RWPE1 (cell line): Measurements from ENCODE around the gene TPST2.

Experiments used
- CTCF ChIA-PET: fragments of 350-600 bp; sonication (Branson Sonifier 250); formaldehyde crosslinking; extraction: SDS; loops from one replicate; lab custom pipeline; 2021; lab: Yijun Ruan, JAX
- POLR2A ChIA-PET: fragments of 400-600 bp; formaldehyde crosslinking; extraction: SDS; loops from one replicate; lab custom pipeline; 2020; ENCODE audit warnings: antibody characterized with exemption; ENCODE audit not compliant: low non-redundant PET; lab: Yijun Ruan, JAX
- DNase-seq: peaks from one replicate; pipeline ENCODE4 v3.0.0; 2012; ENCODE audit warnings: low spot score
- H3K27ac ChIP-seq: fragments of 450-650 bp; 2 replicates; pipeline ENCODE4 v1.5.1; 2017
- TF ChIP-seq, protein P1 (sequence below): fragments of 450-650 bp; conservative IDR thresholded peaks from 2 replicates; pipeline ENCODE4 v1.5.1; 2017; ENCODE audit warnings: low read depth, mild to moderate bottlenecking

Gene TPST2

DNA sequence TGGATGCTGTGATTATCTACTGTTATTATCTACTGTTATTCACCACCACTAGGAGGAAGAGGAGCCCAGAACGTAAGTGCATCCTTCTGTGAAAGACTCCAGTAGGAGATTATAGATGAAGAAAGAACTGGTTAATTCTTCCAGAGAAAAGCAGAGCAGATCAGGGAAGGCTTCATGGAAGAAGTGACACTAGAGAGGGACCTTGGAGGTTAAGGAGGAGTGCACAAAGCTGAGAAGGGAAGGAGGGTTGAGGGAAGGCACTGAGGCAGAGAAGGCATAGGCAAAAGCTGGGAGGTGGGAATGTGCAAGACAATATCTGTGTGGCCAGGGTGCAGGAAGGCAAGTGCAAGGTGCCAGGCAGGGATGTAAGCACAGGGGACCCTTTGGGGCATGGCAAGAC lies 14.4 kb upstream of the TPST2 start:
- H3K27ac ChIP-seq = no peak overlapping the region
- no peak for DNase-seq
- POLR2A ChIA-PET = no interaction called here
- CTCF ChIA-PET = no interaction called here
- TF ChIP-seq, protein P1, sequence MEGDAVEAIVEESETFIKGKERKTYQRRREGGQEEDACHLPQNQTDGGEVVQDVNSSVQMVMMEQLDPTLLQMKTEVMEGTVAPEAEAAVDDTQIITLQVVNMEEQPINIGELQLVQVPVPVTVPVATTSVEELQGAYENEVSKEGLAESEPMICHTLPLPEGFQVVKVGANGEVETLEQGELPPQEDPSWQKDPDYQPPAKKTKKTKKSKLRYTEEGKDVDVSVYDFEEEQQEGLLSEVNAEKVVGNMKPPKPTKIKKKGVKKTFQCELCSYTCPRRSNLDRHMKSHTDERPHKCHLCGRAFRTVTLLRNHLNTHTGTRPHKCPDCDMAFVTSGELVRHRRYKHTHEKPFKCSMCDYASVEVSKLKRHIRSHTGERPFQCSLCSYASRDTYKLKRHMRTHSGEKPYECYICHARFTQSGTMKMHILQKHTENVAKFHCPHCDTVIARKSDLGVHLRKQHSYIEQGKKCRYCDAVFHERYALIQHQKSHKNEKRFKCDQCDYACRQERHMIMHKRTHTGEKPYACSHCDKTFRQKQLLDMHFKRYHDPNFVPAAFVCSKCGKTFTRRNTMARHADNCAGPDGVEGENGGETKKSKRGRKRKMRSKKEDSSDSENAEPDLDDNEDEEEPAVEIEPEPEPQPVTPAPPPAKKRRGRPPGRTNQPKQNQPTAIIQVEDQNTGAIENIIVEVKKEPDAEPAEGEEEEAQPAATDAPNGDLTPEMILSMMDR = no peak

DNA sequence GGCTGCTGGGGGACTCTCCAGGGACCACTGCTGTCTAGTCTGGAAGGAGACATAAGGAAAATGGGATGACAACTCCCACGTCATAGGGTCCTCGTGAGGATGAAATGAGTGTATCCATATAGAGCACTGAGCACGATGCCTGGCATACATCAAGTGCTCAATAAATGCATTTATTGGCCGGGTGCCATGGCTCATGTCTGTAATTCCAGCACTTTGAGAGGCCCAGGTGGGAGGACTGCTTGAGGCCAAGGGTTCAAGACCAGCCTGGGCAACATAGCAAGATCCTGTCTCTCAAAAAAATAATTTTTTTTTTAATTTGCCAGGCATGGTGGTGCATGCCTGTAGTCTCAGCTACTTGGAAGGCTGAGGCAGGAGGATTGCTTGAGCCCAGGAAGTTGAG lies 12.2 kb upstream of the TPST2 start:
- H3K27ac ChIP-seq = no peak overlapping the region
- TF ChIP-seq, protein P1 = no peak
- POLR2A ChIA-PET = no interaction called here
- no peak for DNase-seq
- CTCF ChIA-PET = no interaction called here

- ChIA-PET POLR2A (no interaction called here), CTCF (no interaction called here)
- H3K27ac ChIP-seq = no peak overlapping the region
- TF ChIP-seq, protein P1 = no peak
- DNase-seq = no peak
Measured at GRCh38 chr22:26601726-26602125, 11.8 kb upstream of the TPST2 start.

DNA sequence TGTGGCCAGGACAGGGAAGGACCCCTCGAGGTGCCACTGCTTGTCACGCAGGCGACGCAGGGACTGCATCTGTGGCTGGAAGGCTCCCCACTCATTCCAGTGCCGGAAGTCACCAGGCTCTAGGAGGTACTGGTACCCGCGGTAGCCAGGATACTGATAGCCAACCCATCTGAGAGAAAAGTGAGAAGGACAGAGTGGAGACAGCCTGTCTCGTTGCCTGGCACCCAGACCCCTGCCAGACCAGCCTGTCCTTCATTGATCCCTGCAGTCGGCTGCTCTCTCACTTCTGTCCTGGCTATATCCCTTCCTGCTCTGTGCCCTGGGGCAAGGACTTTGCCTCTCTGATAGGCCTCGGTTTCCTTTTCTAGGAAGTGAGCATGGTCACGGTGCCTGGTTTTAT lies 9.6 kb upstream of the TPST2 start:
- CTCF ChIA-PET = no interaction called here
- DNase-seq = no peak
- TF ChIP-seq, protein P1 = no peak

DNA sequence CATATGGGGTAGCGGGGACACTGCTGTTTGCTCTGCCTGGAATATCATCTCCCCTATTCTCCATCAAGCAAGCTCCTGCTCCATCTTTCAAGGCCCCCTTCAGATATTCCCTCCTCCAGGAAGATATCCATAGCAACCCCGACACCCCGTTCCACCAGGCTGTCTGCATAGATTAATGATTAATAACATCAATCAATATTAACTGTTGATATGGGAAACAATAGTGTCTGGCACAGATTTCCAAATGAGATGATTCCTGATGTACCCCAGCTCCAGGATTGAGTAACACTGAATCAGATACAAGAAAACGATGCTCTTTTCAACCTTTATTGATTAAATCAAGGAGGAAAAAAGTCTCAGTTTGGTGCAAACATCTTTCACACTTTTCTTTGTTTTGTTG lies 7.5 kb upstream of the TPST2 start:
- ChIA-PET POLR2A (no interaction called here), CTCF (no interaction called here)
- H3K27ac ChIP-seq = no peak overlapping the region
- no peak for DNase-seq
- TF ChIP-seq, protein P1 = no peak

More for the DNA sequence above, 9.6 kb upstream of the TPST2 start:
- H3K27ac ChIP-seq = no peak overlapping the region
- POLR2A ChIA-PET = no interaction called here

DNA sequence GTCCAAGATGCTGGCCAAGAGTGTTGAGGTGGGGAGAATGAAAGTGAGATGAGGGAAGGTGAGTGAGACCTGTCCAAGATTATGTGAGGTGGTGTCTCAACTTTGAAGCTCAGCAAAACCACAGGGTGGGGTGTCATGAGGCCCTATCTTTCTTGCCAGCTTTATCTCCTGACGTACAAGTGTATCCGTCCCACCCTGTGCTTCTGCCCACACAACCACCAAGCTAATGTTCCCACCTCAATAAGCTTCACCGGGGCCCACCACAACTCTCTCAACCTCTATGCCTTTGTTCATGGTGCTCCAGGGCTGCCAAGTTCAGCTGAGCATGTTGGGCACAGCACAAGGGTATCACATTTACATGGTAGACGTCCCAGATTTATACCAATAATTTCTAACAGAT lies 7.1 kb upstream of the TPST2 start:
- no peak overlapping the region for H3K27ac ChIP-seq
- TF ChIP-seq, protein P1 = no peak
- ChIA-PET CTCF (no interaction called here), POLR2A (no interaction called here)
- no peak for DNase-seq

- DNase-seq = no peak
- H3K27ac ChIP-seq = no peak overlapping the region
- POLR2A ChIA-PET = no interaction called here
- CTCF ChIA-PET = no interaction called here
- TF ChIP-seq, protein P1 = no peak
Measured at GRCh38 chr22:26593763-26594162, 3.8 kb upstream of the TPST2 start.
